ENCODE results near the gene HPCAL1.

DNA sequence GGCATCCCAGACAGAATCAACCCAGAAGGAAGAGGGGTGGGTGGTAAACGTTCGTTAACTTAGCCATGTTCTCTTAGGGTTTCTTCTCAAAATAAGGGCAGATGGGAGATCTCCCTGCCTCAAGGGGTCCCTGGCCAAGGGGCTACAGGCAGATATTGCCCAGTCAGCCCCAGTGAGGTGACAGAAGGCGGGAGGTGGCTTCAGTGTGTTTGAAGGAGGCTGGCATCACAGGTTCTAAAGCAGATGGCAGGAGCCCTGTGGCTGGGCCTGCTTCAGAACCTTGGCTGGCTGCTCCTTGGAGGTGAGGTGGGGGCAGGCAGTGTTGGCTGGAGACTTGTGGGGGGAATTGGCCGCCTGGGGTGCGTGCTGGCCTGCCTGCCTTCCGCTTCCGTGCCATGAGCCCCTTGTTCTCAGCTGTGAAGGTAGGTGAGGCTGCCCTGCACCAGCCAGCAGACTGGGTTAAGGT is 23.5 kb downstream of the HPCAL1 start:
- TF ChIP-seq, protein P1, sequence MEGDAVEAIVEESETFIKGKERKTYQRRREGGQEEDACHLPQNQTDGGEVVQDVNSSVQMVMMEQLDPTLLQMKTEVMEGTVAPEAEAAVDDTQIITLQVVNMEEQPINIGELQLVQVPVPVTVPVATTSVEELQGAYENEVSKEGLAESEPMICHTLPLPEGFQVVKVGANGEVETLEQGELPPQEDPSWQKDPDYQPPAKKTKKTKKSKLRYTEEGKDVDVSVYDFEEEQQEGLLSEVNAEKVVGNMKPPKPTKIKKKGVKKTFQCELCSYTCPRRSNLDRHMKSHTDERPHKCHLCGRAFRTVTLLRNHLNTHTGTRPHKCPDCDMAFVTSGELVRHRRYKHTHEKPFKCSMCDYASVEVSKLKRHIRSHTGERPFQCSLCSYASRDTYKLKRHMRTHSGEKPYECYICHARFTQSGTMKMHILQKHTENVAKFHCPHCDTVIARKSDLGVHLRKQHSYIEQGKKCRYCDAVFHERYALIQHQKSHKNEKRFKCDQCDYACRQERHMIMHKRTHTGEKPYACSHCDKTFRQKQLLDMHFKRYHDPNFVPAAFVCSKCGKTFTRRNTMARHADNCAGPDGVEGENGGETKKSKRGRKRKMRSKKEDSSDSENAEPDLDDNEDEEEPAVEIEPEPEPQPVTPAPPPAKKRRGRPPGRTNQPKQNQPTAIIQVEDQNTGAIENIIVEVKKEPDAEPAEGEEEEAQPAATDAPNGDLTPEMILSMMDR (IDR thresholded peaks at IDR 0.05), result no peak
- TF ChIP-seq POLR2A (IDR thresholded peaks at IDR 0.05), result no peak

Data from testis (tissue), 2 donors.